GM10248 (cell line): ENCODE data around the gene MACROD1.

Source experiments
- CTCF ChIA-PET: fragments of 300-600 bp; sonication (Branson Sonifier 250); formaldehyde crosslinking; extraction: SDS; loops from one replicate; lab custom pipeline; 2021; ENCODE audit warnings: antibody characterized with exemption; lab: Yijun Ruan, JAX
- POLR2A ChIA-PET: fragments of 350-650 bp; sonication (Branson Sonifier 250); formaldehyde crosslinking; extraction: SDS; loops from one replicate; lab custom pipeline; 2020; ENCODE audit warnings: antibody characterized with exemption; lab: Yijun Ruan, JAX
- DNase-seq: peaks from one replicate; pipeline ENCODE4 v3.0.0; 2012; ENCODE audit errors: extremely low spot score
- TF ChIP-seq, protein P1 (sequence below): IDR thresholded peaks from 2 replicates; pipeline ENCODE4 v1.5.1; 2012; ENCODE audit warnings: mild to moderate bottlenecking, low read depth; ENCODE audit errors: extremely low read depth, missing control alignments, control extremely low read depth

Gene MACROD1

DNA sequence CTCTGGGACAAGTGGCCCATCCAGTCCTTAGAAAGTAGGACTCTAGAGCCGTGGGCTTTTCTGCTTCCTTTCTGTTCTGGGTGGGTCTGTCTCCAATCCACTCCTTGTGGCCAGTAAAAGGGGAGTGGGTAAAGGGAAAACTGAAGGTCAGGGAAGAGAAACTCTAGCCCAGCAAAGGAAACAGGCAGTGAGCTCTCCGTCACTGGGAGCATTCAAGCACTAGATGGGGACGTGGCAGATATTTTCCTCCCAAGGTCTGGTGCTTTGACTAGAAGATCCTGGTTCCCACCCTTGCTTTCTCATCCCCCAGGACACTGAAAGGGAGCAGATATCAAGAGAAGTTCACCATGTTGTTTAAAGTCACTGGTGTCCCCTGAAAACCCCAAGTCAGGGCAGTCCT is 42.2 kb downstream of the MACROD1 start:
- no peak for DNase-seq
- ChIA-PET CTCF (no interaction called here), POLR2A (no interaction called here)
- TF ChIP-seq, protein P1, sequence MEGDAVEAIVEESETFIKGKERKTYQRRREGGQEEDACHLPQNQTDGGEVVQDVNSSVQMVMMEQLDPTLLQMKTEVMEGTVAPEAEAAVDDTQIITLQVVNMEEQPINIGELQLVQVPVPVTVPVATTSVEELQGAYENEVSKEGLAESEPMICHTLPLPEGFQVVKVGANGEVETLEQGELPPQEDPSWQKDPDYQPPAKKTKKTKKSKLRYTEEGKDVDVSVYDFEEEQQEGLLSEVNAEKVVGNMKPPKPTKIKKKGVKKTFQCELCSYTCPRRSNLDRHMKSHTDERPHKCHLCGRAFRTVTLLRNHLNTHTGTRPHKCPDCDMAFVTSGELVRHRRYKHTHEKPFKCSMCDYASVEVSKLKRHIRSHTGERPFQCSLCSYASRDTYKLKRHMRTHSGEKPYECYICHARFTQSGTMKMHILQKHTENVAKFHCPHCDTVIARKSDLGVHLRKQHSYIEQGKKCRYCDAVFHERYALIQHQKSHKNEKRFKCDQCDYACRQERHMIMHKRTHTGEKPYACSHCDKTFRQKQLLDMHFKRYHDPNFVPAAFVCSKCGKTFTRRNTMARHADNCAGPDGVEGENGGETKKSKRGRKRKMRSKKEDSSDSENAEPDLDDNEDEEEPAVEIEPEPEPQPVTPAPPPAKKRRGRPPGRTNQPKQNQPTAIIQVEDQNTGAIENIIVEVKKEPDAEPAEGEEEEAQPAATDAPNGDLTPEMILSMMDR = no peak

DNA sequence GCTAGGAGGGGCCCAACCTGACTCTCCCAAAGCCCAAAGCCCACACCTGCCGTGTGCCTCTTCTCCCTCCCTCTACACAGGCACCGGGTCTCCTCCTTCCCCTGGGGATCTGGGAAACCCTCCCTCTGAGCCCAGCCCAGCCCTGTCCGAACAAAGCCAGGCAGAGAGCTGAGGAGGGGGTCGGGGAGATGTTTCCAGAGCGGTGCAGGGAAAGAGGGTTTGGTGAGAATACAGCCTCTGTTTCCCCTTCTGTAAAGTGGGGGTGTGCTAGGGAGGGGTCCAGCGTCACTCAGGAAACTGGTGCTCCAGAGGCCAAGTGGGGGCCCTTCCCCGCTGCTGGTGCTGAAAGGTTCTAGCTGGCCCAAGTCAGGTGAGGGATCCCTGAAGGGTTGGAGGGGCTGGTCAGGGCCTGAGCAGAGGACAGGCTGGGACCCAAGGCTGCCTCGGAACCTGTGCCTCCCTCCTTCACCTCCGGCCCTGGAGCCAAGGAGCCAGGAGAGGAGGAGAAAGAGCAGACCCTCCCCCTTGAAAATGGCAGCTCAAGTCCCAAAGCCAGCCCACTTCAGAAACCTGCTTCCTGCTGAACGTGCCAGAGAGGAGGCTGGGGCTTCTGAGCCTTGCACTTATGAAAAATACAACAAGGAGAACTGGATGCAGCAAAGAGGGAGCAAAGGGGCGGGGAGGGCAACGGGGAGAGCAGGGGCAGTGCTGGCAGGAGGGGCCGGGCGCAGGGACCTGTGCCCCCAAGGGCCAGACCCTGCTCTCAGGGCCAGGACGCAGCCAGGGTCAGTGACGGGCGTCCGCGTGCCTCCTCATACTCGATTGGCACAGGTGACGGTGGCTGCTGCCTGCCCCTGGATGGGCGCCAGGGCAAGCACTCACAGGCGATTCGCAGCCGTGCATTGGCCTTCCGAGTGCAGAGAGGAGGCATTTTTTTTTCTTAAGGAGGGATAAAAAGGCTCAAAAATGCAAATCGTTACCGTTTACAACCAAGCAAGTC is 43.2 kb downstream of the MACROD1 start:
- ChIA-PET CTCF (no interaction called here), POLR2A (interaction anchor here (0.5 kb wide), 1 partner anchor 73 kb away, joined by 6 read pairs; no protein-coding TSS in a partner anchor)
- DNase-seq = no peak
- TF ChIP-seq, protein P1 = no peak

- POLR2A ChIA-PET = interaction anchor here (0.5 kb wide), 1 partner anchor 74 kb away, joined by 6 read pairs; no protein-coding TSS in a partner anchor
Observed at GRCh38 chr11:64121663-64122410, 44.1 kb downstream of the MACROD1 start.

DNA sequence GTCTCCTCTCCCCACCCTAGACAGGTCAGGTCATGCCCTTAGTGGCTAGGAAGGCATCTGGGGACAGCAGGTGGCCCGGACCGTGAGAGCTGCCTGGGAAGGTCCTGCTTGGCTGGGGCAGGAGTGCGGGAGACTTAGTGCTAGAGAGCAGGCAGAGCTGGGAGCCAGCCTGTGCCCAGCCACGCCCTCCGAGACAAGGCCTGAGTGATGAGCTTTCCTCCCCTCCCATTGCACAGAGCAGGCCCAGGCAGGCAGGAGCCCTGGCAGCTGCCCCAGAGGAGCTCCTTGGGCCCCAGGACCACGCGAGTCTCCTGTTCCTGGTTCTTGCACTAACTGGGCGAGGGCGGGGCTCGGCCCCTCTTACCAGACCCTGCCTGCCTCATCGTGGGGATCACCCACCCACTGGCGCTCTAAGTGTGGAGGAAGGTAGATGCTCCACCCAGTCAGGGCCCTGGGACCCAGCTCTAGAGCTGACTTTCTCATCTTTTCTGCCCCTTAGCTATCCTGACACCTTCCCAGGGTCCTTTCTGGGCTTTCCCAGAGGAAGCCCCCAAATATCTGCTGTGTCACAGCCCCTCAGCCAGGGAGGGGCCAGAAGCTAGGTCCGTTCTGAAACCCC is 44.9 kb downstream of the MACROD1 start:
- TF ChIP-seq, protein P1 = no peak
- no peak for DNase-seq
- CTCF ChIA-PET = interaction anchor here (0.6 to 1.4 kb wide), 4 partner anchors 12 to 28 kb away, joined by 3 read pairs; no protein-coding TSS in a partner anchor

More at GRCh38 chr11:64121663-64122410, 44.1 kb downstream of the MACROD1 start:
- DNase-seq = no peak
- CTCF ChIA-PET = interaction anchor here (0.9 to 1.4 kb wide), 3 partner anchors 11 to 24 kb away, joined by 3 read pairs; no protein-coding TSS in a partner anchor
- TF ChIP-seq, protein P1 = no peak

GRCh38 chr11:64119700-64120099 is 46.2 kb downstream of the MACROD1 start:
- DNase-seq = no peak
- POLR2A ChIA-PET = no interaction called here
- CTCF ChIA-PET = no interaction called here
- TF ChIP-seq, protein P1 = no peak

More for the DNA sequence above, 44.9 kb downstream of the MACROD1 start:
- POLR2A ChIA-PET = no interaction called here
